ENCODE measurements around the gene POU2F2.
"Not testable (repeated sequence)": the region's sequence is repeated elsewhere in the genome, so short reads cannot be mapped to it uniquely, and the experiment has no call there.

DNA sequence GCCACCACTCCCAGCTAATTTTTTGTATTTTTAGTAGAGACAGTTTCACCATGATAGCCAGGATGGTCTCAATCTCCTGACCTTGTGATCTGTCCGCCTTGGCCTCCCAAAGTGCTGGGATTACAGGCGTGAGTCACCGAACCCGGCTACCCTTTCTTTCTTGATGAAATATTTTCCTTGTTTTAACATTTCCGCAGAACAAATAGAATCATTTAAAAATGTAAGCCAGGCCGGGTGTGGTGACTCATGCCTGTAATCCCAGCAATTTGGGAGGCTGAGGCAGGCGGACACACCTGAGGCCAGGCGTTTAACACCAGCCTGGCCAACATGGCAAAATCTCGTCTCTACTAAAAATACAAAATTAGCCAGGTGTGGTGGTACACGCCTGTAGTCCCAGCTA lies 32.0 kb downstream of the POU2F2 start:
- TF ChIP-seq, protein P1, sequence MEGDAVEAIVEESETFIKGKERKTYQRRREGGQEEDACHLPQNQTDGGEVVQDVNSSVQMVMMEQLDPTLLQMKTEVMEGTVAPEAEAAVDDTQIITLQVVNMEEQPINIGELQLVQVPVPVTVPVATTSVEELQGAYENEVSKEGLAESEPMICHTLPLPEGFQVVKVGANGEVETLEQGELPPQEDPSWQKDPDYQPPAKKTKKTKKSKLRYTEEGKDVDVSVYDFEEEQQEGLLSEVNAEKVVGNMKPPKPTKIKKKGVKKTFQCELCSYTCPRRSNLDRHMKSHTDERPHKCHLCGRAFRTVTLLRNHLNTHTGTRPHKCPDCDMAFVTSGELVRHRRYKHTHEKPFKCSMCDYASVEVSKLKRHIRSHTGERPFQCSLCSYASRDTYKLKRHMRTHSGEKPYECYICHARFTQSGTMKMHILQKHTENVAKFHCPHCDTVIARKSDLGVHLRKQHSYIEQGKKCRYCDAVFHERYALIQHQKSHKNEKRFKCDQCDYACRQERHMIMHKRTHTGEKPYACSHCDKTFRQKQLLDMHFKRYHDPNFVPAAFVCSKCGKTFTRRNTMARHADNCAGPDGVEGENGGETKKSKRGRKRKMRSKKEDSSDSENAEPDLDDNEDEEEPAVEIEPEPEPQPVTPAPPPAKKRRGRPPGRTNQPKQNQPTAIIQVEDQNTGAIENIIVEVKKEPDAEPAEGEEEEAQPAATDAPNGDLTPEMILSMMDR (IDR thresholded peaks at IDR 0.05): not testable (repeated sequence)
- TF ChIP-seq POLR2A (IDR thresholded peaks at IDR 0.05): not testable (repeated sequence)

All from uterus (tissue), 2 donors.